Kidney capillary endothelial cell (primary cell): ENCODE data around the gene MSMO1.
A peak's percentile ranks its signal among the peaks of the same experiment; 100 is the strongest.
"Not testable (repeated sequence)": the region's sequence is repeated elsewhere in the genome, so short reads cannot be mapped to it uniquely, and the experiment has no call there.

ENCODE experiments used
- DNase-seq: peaks from one replicate; pipeline ENCODE4 v3.0.0-alpha.2; 2018; ENCODE audit warnings: low spot score

Gene MSMO1

DNA sequence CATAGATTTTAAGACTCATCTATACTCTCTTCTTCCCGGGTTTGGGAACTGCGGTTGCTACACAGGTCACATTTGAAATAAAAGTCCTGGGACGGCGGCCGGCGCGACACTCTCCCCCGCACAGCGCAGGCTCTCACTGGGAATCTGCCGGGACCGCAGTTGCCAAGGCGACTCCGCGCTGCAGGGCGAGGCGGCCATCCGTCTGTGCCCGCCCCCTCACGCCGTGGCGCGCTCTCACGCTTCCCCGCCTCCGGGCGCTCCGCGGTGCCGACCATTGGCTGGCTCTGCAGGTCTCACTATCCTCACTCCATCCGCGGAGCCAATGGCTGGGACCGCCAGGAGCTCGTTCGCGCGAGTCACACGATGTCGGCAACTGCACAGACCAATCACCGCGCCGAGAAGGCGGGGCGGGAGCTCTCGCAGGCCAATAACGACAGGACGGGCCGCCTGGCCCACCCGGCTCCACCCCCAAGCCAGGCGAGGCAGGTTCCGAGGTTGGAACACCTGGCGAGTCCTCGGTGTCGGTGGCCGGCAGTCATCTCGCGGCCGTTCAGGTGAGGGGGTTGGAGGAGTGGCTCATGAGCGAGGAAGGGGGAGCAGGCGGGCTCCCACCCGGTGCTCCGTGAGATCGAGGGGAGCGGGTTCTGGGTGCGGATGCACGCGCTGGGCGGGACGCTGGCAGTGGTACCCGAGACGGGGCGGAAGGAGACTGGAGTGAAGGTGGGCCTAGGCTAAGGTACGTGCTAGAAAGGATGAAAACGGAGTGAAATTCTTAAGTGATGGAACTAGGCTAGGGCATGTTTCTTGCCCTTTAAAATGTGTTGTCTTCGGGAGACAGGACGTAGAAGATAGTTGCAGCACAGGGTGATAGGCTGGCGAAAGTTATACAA is at the start of gene MSMO1:
Gene MSMO1 (plus strand): TSS at position 459 of the 890 bp plus-strand sequence. CDS start 5,702 bp downstream, outside the sequence.
- peak; percentile 97 for DNase-seq

- not testable (repeated sequence) for DNase-seq
These were observed 47.9 kb upstream of the MSMO1 start for GRCh38 chr4:165279531-165279930.

GRCh38 chr4:165284697-165285096 is 42.8 kb upstream of the MSMO1 start:
- DNase-seq = not testable (repeated sequence)

DNA sequence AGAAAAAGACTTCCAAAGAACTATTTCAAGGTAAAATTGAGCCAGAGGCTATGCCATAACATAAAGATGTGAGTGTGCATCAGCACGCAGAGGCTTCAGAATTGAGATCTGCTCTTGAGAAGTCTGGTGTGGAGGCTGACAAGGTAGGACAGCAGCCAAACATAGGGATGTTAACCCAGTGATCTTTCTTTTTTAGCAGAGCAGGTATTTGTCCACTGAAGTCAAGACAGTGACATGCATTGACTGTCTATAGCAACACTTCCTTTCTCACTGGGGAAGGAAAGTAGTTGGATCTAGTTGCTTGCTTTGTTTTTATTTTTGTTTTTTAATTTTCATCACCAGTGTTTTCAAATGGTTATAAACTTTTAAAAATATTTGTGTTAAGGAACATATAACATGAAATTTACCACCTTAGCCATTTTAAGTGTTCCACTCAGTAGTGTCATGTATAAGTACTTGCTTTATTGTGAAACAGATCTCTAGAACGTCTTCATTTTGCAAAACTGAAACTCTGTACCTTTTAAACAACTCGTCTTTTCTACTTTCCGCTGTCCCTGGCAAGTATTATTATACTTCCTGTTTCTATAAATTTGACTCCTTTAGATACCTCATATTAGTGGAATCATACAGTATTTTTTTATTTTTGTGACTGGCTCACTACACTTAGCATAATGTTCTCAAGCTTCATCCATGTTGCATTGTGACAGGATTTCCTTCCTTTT is 40.7 kb upstream of the MSMO1 start:
- not testable (repeated sequence) for DNase-seq

- DNase-seq = no peak
These were observed 39.2 kb upstream of the MSMO1 start for GRCh38 chr4:165288226-165288625.

DNA sequence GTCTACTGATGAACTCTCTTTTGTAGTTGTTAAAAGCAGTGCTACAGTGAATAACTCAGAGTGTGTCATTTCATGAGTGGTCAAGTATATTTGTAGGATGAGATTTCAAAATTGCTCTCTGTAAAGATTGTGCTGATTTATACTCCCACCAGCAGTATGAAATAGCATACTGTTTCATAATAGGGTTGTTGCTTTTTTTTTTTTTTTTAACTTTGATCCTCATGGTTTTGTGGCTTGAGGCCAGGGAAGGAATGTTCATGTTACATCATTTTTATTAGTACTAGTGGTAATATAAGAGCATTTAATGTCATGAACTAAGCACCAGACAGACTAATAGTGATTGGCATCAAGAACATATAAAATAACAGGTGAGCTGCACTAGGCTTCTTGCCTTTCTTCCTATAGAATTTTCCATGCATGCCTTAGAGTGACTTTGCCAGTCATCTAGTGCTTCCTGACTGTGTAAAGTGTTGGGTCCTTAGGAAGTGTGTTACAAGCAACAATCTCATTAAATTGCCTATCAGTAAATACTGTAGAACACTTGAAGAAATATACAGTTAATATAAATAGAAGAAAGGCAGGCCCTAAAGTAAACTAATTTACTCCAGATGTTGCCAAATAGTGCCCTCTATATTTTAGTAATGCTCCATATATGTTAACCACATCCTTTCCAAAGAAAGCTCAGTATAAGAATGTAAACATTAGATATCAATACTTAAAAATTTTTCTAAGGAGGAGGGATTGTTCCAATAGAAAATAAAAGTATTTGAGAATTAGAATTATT is 38.6 kb upstream of the MSMO1 start:
- DNase-seq = no peak

DNA sequence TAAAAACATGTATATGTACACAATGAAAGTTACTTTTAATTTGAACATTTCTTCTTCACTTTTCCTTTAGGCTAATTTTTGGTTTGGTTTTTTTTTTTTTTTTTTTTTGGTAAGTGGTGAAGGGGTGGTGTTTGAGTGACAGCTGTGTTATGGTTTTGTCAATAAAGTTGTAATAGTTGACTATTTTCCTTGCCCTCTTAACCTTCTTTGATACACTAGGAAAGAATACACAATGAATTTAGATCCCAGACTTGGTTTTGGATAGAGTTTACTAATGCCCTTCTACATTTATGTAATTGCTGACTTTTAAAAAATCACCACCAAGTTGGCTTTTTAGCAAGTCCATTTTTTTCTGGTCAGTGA is 38.1 kb upstream of the MSMO1 start:
- no peak for DNase-seq

GRCh38 chr4:165293061-165293460 is 34.4 kb upstream of the MSMO1 start:
- DNase-seq = no peak

DNA sequence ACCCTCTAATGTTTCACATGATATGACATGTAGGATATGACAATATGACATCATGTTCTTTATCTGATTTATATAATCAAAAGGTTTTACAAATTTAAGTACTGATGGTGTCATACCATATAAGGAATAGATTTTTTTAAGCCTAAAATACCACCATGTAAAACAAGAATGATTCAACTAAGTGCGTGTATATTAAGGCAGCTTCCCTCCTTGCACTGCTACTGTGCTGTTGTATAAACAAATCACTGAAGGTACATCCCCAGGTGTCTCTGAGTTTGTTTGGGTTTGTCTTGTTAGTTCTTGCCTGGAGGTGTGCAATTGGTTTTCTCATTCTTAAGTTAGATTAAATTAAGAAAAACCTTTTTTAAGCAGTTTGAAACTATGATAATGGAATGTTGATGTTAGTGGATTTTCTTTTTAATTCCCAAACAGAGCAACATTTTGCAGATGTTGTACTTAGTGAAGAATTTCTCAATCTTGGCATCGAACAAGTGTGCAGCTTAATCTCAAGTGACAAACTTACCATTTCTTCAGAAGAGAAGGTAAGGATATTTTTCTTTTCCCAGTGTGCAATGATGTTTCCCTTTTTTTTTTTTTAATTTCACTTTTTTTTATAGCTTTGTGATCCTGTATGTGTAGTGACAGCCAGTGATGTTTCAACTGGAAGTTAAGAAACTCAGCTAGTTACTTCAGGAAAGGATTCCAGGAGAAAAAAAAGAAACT is 33.4 kb upstream of the MSMO1 start:
- no peak for DNase-seq

DNA sequence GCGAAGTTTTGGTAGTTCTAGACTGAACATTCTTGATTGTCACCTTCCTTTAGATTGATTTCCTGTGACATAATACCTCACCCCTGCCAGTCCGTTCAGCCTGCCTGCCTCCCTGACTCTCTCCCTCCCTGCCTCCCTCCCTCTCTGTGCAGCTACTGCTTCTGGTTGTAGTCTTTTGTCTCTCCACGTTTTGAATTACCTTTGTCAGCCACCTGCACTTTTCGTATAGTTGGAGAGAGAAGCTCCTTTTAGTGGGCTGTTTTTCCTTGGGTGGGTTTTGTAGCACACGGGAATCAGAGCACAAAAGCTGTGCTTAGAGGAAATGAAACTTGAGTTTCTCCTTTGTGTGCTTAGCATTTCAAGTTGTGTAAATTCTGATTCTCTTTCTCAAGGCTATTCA is 32.6 kb upstream of the MSMO1 start:
- DNase-seq = no peak

- DNase-seq = no peak
These were observed 29.8 kb upstream of the MSMO1 start for GRCh38 chr4:165297626-165298025.

GRCh38 chr4:165299399-165300060 is 27.9 kb upstream of the MSMO1 start:
- DNase-seq = no peak

DNA sequence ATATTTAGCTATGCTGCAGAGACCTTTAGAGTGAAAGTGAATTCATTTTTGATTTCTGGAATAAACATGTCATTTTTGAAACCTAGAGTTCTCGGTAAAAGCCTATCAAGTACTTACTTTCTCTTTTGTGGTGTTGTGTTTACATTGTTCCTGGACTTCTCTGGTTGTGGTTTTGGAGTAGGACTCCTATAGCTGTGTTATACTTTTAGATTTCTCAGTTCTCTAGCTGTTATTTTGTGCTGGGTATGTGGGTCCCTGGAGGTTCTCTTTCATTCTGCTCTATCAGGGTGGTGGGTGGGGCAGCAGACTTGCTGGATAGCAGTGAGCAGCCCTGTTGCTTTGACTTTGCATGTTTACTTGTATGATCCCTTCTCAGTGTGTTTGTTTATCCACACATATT is 25.6 kb upstream of the MSMO1 start:
- no peak for DNase-seq

GRCh38 chr4:165302658-165303057 is 24.8 kb upstream of the MSMO1 start:
- no peak for DNase-seq

- DNase-seq = no peak
These were observed 19.3 kb upstream of the MSMO1 start for GRCh38 chr4:165308166-165308565.

GRCh38 chr4:165308606-165309005 is 18.9 kb upstream of the MSMO1 start:
- no peak for DNase-seq

DNA sequence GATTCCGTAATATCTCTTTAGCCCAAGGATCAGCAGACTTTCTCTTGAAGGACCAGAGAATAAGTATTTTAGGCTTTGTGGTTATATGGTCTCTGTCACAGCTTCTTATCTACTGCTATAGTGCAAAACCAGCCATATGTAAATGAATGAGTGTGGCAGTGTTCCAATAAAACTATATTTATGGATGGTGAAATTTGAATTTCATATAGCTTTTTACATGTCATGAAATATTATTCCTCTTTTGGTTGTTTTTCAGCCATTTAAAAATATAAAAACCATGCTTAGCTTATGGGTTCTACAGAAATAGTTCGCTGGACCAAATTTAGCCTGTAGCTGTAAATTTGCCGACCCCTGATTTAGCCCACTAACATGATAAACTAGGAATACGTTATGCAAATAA is 18.0 kb upstream of the MSMO1 start:
- no peak for DNase-seq

DNA sequence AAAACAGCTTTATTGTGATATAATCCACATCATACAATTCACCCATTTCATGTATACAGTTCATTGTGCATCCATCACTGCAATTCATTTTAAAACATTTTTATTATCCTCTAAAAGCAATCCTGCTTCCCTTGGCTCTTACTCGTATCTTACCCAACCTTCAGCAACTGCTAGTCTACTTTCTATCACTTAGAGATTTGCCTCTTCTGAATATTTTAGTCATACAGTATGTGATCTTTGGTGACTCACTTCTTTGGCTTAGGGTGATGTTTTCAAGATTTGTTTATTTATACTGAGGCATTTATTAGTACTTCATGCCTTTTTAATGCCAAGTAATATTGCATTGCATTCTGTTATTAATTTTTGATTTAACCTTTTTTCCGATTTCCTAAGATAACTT is 15.0 kb upstream of the MSMO1 start:
- DNase-seq = no peak

- no peak for DNase-seq
These were observed 8.4 kb upstream of the MSMO1 start for GRCh38 chr4:165319030-165319429.

DNA sequence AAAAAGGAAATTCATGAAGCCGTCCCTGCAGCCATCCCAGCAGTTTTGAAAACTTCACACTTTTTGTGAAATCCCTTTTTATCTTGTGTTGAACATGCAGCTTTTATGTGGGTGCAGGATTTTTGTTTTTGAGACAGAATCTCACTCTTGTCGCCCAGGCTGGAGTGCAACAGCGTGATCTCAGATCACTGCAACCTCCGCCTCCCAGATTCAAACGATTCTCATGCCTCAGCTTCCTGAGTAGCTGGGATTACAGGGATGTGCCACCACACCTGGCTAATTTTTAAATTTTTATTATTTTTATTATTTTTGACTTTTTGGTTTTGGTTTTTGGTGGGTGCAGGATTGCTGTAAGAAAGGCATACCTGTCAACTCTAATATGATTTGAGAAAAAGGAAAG is 8.0 kb upstream of the MSMO1 start:
- DNase-seq = no peak

DNA sequence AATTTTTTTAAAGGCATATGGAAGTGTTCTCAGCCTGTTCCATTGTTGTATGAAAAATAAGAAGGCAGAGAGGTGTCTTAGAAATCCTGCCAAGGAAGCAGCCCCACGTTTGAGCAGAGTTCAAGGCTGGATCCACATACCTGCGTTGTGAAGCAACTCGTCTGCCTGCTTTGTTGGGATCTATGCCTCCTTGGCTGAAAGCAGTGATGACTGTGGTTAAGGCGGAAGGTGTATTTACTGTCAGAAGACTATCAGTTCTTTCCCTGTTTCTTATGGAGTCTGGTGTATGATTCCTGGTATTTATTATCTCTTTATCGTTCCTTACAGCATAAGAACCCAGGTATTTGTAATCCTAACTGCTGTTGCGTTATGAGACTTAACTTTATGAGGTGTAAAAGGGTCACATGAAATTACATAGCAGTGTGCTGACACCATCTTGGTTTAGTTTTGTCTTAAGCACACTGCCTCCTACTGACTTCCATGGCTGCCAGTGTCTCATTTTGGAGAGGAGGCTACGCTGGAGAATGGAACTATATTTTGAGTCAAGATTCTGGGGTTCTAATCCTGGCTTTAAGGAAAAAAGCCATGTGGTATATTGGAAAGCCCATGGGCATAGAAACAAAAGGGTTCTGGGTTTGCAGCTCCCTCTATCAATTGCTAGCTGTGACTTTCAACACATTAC is 3.1 kb upstream of the MSMO1 start:
- DNase-seq = no peak
